ENCODE measurements around the gene LYST. TPM values are rescaled to one million over a fixed set of nuclear protein-coding genes. Genes with fewer than 3 reads are reported as not detected.

The LYST gene
- total and polyA plus RNA-seq, 10 donors, result 9.0 to 169 (median 98.1) TPM

DNA sequence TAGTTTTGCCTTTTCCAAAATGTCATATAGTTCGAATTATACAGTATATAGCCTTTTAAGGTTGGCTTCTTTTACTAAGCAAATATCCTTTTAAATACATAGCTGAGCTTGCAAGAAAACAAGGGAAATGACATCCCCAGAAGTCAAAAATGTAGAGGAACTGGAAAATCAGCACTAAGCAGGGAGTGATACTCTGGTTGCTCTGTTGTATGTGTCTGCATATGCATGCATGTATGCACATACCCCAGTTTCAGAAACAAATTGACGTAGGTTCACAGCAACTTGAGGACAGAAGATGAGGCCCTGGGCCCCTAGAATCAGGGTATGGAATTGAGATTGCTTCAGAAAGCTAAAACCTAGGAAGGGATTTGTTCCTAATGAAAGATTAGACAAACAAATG lies 142.0 kb downstream of the LYST start:
- TF ChIP-seq, protein P1, sequence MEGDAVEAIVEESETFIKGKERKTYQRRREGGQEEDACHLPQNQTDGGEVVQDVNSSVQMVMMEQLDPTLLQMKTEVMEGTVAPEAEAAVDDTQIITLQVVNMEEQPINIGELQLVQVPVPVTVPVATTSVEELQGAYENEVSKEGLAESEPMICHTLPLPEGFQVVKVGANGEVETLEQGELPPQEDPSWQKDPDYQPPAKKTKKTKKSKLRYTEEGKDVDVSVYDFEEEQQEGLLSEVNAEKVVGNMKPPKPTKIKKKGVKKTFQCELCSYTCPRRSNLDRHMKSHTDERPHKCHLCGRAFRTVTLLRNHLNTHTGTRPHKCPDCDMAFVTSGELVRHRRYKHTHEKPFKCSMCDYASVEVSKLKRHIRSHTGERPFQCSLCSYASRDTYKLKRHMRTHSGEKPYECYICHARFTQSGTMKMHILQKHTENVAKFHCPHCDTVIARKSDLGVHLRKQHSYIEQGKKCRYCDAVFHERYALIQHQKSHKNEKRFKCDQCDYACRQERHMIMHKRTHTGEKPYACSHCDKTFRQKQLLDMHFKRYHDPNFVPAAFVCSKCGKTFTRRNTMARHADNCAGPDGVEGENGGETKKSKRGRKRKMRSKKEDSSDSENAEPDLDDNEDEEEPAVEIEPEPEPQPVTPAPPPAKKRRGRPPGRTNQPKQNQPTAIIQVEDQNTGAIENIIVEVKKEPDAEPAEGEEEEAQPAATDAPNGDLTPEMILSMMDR (IDR thresholded peaks at IDR 0.05 in 8 of 11, conservative IDR thresholded peaks at IDR 0.05 in 3 of 11), result no peak
- TF ChIP-seq POLR2A (IDR thresholded peaks at IDR 0.05) (no peak), POLR2AphosphoS5 (IDR thresholded peaks at IDR 0.05) (no peak)
- H3K27me3 ChIP-seq (replicated peaks in 1 of 7), result no peaks in the 10 kb centered on the region
- H3K4me3 ChIP-seq, result no peak overlapping the region
- no peak for DNase-seq
- intact Hi-C loops (cut with DNase I; ENCODE audit: low total_unique reads), result no loop called here
- peaks cover 0 to 100% (median 71%) of the 10 kb centered on the region in 6 donors for H3K36me3 ChIP-seq
- no peak overlapping the region for H3K27ac ChIP-seq
- H3K4me1 ChIP-seq, result no peaks in the 10 kb centered on the region
- WGBS, 5 donors, result 92 to 100% (median 95%) methylated on average over 2 of the region's 2 CpGs
- H3K9me3 ChIP-seq, result no peaks in the 10 kb centered on the region

DNA sequence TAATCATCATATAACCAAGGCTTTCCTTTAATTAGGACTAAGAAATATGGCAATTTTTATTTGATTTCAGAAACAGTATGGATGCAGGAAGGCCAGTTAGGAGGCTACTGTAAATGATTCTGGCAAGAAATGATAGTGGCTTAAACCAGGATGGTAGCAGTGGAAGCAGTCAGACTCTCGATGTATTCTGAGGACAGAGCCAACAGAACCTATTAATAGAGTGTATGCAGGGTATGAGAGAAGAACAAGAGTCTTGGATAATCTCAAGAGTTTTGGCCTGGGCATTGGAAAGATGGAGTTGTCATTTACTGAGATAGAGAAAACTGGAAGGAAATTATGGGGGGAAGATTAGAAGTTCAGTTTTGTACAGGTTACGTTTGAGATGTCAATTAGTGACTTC lies 143.8 kb downstream of the LYST start:
- TF ChIP-seq, protein P1 (IDR thresholded peaks at IDR 0.05 in 8 of 11, conservative IDR thresholded peaks at IDR 0.05 in 3 of 11), result no peak
- no peak for TF ChIP-seq POLR2AphosphoS5 (IDR thresholded peaks at IDR 0.05)
- no peak for TF ChIP-seq POLR2A (IDR thresholded peaks at IDR 0.05)
- intact Hi-C loops (cut with DNase I; ENCODE audit: low total_unique reads), result no loop called here
- 92 to 98% (median 97%) methylated on average over 2 of the region's 2 CpGs for WGBS, 5 donors

DNA sequence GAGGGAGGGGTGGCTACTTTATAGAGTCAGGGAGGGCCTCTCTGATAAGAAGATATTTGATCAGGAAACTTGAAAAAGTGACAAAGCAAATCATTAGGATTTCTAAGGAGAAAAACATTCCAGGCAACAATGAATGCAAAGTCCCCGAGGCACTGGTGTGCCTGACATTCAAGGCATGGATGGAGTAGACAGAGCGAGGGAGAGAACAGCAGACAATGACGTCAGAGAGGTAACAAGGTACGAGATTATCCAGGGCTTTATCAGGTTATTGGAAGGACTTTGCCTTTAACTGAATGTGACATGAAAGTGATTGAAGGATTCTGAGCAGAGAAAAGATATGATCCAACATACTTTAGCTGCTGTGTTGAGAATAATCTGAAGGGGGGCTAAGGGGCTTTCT lies 144.7 kb downstream of the LYST start:
- Histone ChIP-seq H3K27me3 (replicated peaks in 1 of 7) (no peaks in the 10 kb centered on the region), H3K27ac (no peak overlapping the region), H3K9me3 (no peaks in the 10 kb centered on the region), H3K4me3 (no peak overlapping the region), H3K4me1 (no peaks in the 10 kb centered on the region), H3K36me3 (peaks cover 0 to 100% (median 73%) of the 10 kb centered on the region in 6 donors)
- intact Hi-C loops (cut with DNase I; ENCODE audit: low total_unique reads), result no loop called here
- DNase-seq, result no peak
- TF ChIP-seq, protein P1 (IDR thresholded peaks at IDR 0.05 in 8 of 11, conservative IDR thresholded peaks at IDR 0.05 in 3 of 11), result no peak
- TF ChIP-seq POLR2A (IDR thresholded peaks at IDR 0.05) (no peak), POLR2AphosphoS5 (IDR thresholded peaks at IDR 0.05) (no peak)
- WGBS, 5 donors, result 91 to 96% (median 95%) methylated on average over 4 of the region's 4 CpGs

More for the DNA sequence above, 143.8 kb downstream of the LYST start:
- Histone ChIP-seq H3K27me3 (replicated peaks in 1 of 7) (no peaks in the 10 kb centered on the region), H3K4me1 (no peaks in the 10 kb centered on the region), H3K36me3 (peaks cover 0 to 100% (median 74%) of the 10 kb centered on the region in 6 donors), H3K4me3 (no peak overlapping the region), H3K27ac (no peak overlapping the region), H3K9me3 (no peaks in the 10 kb centered on the region)
- no peak for DNase-seq

DNA sequence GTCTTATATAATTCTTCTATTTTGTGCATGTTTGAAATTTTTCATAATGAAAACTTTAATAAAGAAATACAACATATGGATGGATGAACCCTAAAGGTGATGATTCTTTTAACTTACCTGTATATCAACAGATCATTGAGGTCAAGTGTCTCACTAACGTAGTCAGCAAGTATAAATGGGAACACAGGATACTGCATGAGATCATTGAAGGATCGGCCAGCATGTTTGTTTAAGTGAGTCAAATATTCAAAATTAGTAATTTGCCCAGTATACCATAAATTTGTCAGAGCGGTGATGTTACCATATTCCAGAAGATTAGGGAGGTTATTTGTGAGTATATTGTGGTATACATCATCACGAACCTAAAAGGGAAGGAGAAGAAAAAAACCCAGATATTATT lies 146.2 kb downstream of the LYST start:
- intact Hi-C loops (cut with DNase I; ENCODE audit: low total_unique reads), result no loop called here
- TF ChIP-seq POLR2A (IDR thresholded peaks at IDR 0.05) (no peak), POLR2AphosphoS5 (IDR thresholded peaks at IDR 0.05) (no peak)
- TF ChIP-seq, protein P1 (IDR thresholded peaks at IDR 0.05 in 8 of 11, conservative IDR thresholded peaks at IDR 0.05 in 3 of 11), result no peak
- Histone ChIP-seq H3K4me3 (no peak overlapping the region), H3K4me1 (no peaks in the 10 kb centered on the region), H3K36me3 (peaks cover 5 to 100% (median 81%) of the 10 kb centered on the region in 6 donors), H3K27ac (no peak overlapping the region), H3K9me3 (no peaks in the 10 kb centered on the region), H3K27me3 (replicated peaks in 1 of 7) (no peaks in the 10 kb centered on the region)
- WGBS, 5 donors, result 90 to 95% (median 92%) methylated on average over 4 of the region's 4 CpGs
- no peak for DNase-seq

All from spleen (tissue), 11 donors.